ENCODE results near the gene DLEC1. TPM values are rescaled to one million over a fixed set of nuclear protein-coding genes. Genes with fewer than 3 reads are reported as not detected.
"Not testable (repeated sequence)": the region's sequence is repeated elsewhere in the genome, so short reads cannot be mapped to it uniquely, and the experiment has no call there.

Gene DLEC1
- total and polyA plus RNA-seq, 9 of the 15 experiments (the other 6 are each of a cell fraction or from before 2014, with no cell fraction given) = 0.07 to 0.08 TPM; not detected in 7

DNA sequence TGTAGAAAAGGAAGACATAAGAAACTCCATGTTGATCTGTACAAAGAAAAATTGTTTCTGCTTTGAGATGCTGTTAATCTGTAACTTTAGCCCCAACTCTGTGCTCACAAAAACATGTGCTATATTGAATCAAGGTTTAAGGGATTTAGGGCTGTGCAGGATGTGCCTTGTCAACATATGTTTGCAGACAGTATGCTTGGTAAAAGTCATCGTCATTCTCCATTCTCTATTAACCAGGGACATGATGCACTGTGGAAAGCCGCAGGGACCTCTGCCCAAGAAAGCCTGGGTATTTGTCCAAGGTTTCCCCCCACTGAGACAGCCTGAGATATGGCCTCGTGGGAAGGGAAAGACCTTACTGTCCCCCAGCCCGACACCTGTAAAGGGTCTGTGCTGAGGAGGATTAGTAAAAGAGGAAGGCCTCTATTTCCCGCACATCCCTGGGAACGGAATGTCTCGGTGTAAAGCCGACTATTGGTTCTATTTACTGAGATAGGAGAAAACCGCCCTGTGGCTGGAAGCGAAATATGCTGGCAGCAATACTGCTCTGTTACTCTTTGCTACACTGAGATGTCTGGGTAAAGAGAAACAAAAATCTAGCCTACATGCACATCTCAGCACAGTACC, 95.6 kb downstream of the DLEC1 start:
- WGBS (ENCODE audit: insufficient coverage, low coverage, missing lambda C conversion rate) = 89% methylated on average over 10 of the region's 10 CpGs
- ATAC-seq; H2AFZ ChIP-seq (ENCODE audit: low read depth, low read length); H3K4me3 ChIP-seq; H3K9me1 ChIP-seq (ENCODE audit: control insufficient read depth, insufficient read depth, low read length); H3K9me3 ChIP-seq (replicated peaks; ENCODE audit: control insufficient read depth, insufficient read depth, low read depth, low read length); H3K27ac ChIP-seq (ENCODE audit: extremely low read depth, low read depth, low read length); H3K27me3 ChIP-seq (ENCODE audit: control insufficient read depth in 2 of 2, insufficient read depth in 2 of 2, low read length in 2 of 2); H3K4me2 ChIP-seq (ENCODE audit: insufficient read depth, low read length); H3K9ac ChIP-seq (ENCODE audit: insufficient read depth in 1 of 2, low read depth in 2 of 2, low read length in 2 of 2); POLR2A ChIA-PET; H4K20me1 ChIP-seq (replicated peaks; ENCODE audit: control insufficient read depth, insufficient read depth, low read length); DNase-seq (ENCODE audit: extremely low read depth in 1 of 4, low spot score in 3 of 4); FAIRE-seq; CTCF ChIA-PET (ENCODE audit: low intra/inter-chr PET ratio); BruUV-seq (replicated peaks): not testable (repeated sequence)
- in situ Hi-C loops (cut with MboI) (loop anchor here (10.0 kb wide), 2 partner anchors 210 to 340 kb away; partner anchors contain the start of gene XYLB), intact Hi-C loops (cut with micrococcal nuclease) (loop anchor here (5.0 to 10.0 kb wide), 5 partner anchors 90 to 520 kb away; partner anchors contain the start of gene XYLB)
- Histone ChIP-seq H3K79me2 (ENCODE audit: control insufficient read depth, insufficient read depth, low read length) (peaks cover 38% of the 10 kb centered on the region), H3K4me1 (replicated peaks in 1 of 2; ENCODE audit: control insufficient read depth in 2 of 2, insufficient read depth in 2 of 2, low read length in 2 of 2) (peaks cover 18 to 31% of the 10 kb centered on the region in 2 experiments; a peak in 4 of 5 replicates), H3K36me3 (ENCODE audit: control insufficient read depth, insufficient read depth, low read length) (peaks cover 59% of the 10 kb centered on the region)

- TF ChIP-seq CTBP1 (IDR thresholded peaks at IDR 0.05; ENCODE audit: borderline replicate concordance) (peak; percentile 53; the same call in 1 of the 2 replicates), NR4A1 (tag; IDR thresholded peaks at IDR 0.05) (0 out of 2 replicates have a peak, but pooled peaks have one; percentile 32), SPI1 (IDR thresholded peaks at IDR 0.05; ENCODE audit: borderline replicate concordance, low read depth, low read length) (peak; percentile 95), CUX1 (CRISPR knock-in tag; IDR thresholded peaks at IDR 0.05) (0 out of 2 replicates have a peak, but pooled peaks have one; percentile 40), RCOR1 (IDR thresholded peaks at IDR 0.05; ENCODE audit: borderline replicate concordance in 1 of 2, low read depth in 2 of 2, low read length in 2 of 2) (0 out of 4 replicates have a peak, but pooled peaks of 1 of the 2 experiments have one; percentile 13)
- H3K9me3 ChIP-seq (replicated peaks; ENCODE audit: control insufficient read depth, insufficient read depth, low read depth, low read length); BruUV-seq (replicated peaks); H3K27me3 ChIP-seq (ENCODE audit: control insufficient read depth in 2 of 2, insufficient read depth in 2 of 2, low read length in 2 of 2); CTCF ChIA-PET (ENCODE audit: low intra/inter-chr PET ratio); ATAC-seq; H4K20me1 ChIP-seq (replicated peaks; ENCODE audit: control insufficient read depth, insufficient read depth, low read length); DNase-seq (ENCODE audit: extremely low read depth in 1 of 4, low spot score in 3 of 4); H3K9me1 ChIP-seq (ENCODE audit: control insufficient read depth, insufficient read depth, low read length); TF ChIP-seq NR4A1 (CRISPR knock-in tag; IDR thresholded peaks at IDR 0.05): not testable (repeated sequence)
- H3K9ac ChIP-seq (ENCODE audit: insufficient read depth in 1 of 2, low read depth in 2 of 2, low read length in 2 of 2) = peak overlapping the region; percentile 77 to 97; a peak in 3 of 4 replicates
- peak overlapping the region; percentile 90 for H3K4me3 ChIP-seq
- peak overlapping the region; percentile 88 for H3K4me2 ChIP-seq (ENCODE audit: insufficient read depth, low read length)
- peak; percentile 54 for FAIRE-seq
- peak overlapping the region; percentile 88 for H2AFZ ChIP-seq (ENCODE audit: low read depth, low read length)
- H3K27ac ChIP-seq (ENCODE audit: extremely low read depth, low read depth, low read length) = peak overlapping the region; percentile 66; the same call in 2 of the 3 replicates
- H3K4me1 ChIP-seq (replicated peaks in 1 of 2; ENCODE audit: control insufficient read depth in 2 of 2, insufficient read depth in 2 of 2, low read length in 2 of 2) = peaks cover 18 to 33% of the 10 kb centered on the region in 2 experiments; a peak in 4 of 5 replicates
- H3K79me2 ChIP-seq (ENCODE audit: control insufficient read depth, insufficient read depth, low read length) = peaks cover 43% of the 10 kb centered on the region
- POLR2A ChIA-PET = interaction anchor here (0.8 to 5.0 kb wide), 4 partner anchors 10 to 55 kb away, joined by 4 to 55 read pairs (median 5); partner anchors contain the start of gene OXSR1
- peaks cover 59% of the 10 kb centered on the region for H3K36me3 ChIP-seq (ENCODE audit: control insufficient read depth, insufficient read depth, low read length)
- WGBS (ENCODE audit: insufficient coverage, low coverage, missing lambda C conversion rate) = 49% methylated on average over 10 of the region's 10 CpGs
- in situ Hi-C loops (cut with MboI) (loop anchor here (10.0 kb wide), 2 partner anchors 209 to 339 kb away; partner anchors contain the start of gene XYLB), intact Hi-C loops (cut with micrococcal nuclease) (loop anchor here (5.0 to 10.0 kb wide), 5 partner anchors 89 to 519 kb away; partner anchors contain the start of gene XYLB)
These were observed 96.7 kb downstream of the DLEC1 start for GRCh38 chr3:38135621-38136277.
